ENCODE data around the gene TMEM89.

- TF ChIP-seq, protein P1, sequence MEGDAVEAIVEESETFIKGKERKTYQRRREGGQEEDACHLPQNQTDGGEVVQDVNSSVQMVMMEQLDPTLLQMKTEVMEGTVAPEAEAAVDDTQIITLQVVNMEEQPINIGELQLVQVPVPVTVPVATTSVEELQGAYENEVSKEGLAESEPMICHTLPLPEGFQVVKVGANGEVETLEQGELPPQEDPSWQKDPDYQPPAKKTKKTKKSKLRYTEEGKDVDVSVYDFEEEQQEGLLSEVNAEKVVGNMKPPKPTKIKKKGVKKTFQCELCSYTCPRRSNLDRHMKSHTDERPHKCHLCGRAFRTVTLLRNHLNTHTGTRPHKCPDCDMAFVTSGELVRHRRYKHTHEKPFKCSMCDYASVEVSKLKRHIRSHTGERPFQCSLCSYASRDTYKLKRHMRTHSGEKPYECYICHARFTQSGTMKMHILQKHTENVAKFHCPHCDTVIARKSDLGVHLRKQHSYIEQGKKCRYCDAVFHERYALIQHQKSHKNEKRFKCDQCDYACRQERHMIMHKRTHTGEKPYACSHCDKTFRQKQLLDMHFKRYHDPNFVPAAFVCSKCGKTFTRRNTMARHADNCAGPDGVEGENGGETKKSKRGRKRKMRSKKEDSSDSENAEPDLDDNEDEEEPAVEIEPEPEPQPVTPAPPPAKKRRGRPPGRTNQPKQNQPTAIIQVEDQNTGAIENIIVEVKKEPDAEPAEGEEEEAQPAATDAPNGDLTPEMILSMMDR (IDR thresholded peaks at IDR 0.05), result no peak
- TF ChIP-seq POLR2AphosphoS5 (IDR thresholded peaks at IDR 0.05), result no peak
- no peak for TF ChIP-seq POLR2A (IDR thresholded peaks at IDR 0.05)
These were observed 29.6 kb downstream of the TMEM89 start for GRCh38 chr3:48591886-48592518.
